Body of pancreas (tissue), 4 donors: ENCODE results near the gene S1PR1. TPM values are rescaled to one million over a fixed set of nuclear protein-coding genes. Genes with fewer than 3 reads are reported as not detected.

Source experiments
- ATAC-seq: fragments of 150-250 bp; one replicate; pipeline ENCODE4 v1.9.1; 2016
- DNase-seq, 4 donors: peaks; one replicate each; pipeline ENCODE4 v3.0.0-alpha.2; 2019
- H3K27ac ChIP-seq, 4 donors: fragments of 200-600 bp; sonication (generic); 1 replicate in 3 of 4; 2 replicates in 1 of 4; pipeline versions ENCODE4 v1.5.1 to v1.6.1; 2016 to 2019; ENCODE audit warnings: mild to moderate bottlenecking in 1 of 4, mixed read lengths in 1 of 4, moderate library complexity in 1 of 4
- H3K27me3 ChIP-seq, 2 donors: fragments of 200-600 bp; sonication (generic); one replicate each; pipeline ENCODE4 v1.6.0; 2016; ENCODE audit warnings: mild to moderate bottlenecking in 1 of 2
- H3K36me3 ChIP-seq, 2 donors: fragments of 200-600 bp; sonication (generic); replicated peaks in 1 of 2; 2 replicates each; pipeline ENCODE4 v1.5.1; 2016; ENCODE audit warnings: low read depth in 2 of 2; ENCODE audit not compliant: insufficient read depth in 1 of 2
- H3K4me1 ChIP-seq: fragments of 200-600 bp; sonication (generic); one replicate; pipeline ENCODE4 v1.6.0; 2016
- H3K4me3 ChIP-seq, 2 donors: fragments of 200-600 bp; sonication (generic); 1 replicate in 1 of 2; 2 replicates in 1 of 2; pipeline ENCODE4 v1.5.1; 2016 to 2019
- H3K9me3 ChIP-seq, 3 donors: fragments of 200-600 bp; sonication (generic); 1 replicate in 2 of 3; 2 replicates in 1 of 3; pipeline ENCODE4 v1.5.1; 2016
- CTCF ChIP-seq, 7 experiments: fragments of 450-650 bp in 4 of 7; fragments of 200-600 bp in 3 of 7; sonication (generic) in 3 of 7; IDR thresholded peaks; one replicate each; pipeline ENCODE4 v1.5.1; 2016 to 2019; ENCODE audit warnings: antibody characterized with exemption in 7 of 7
- POLR2A ChIP-seq, 3 donors: fragments of 450-650 bp; IDR thresholded peaks; one replicate each; pipeline ENCODE4 v1.6.1; 2016; ENCODE audit warnings: antibody characterized with exemption in 3 of 3, mild to moderate bottlenecking in 2 of 3
- WGBS, 2 donors: methylation state at CpG; one replicate each; pipeline ENCODE4 v1.1.5; 2017; 5-methylcytosine and 5-hydroxymethylcytosine counted together
- intact Hi-C: fragments of 100-400 bp; cut with DNase I; formaldehyde crosslinking; loops from one replicate; pipeline ENCODE4 v1.15.1; 2023
- total RNA-seq, 2 donors: library from RNA; depleted of rRNA; stranded (reverse); fragments of >200 nt; gene quantifications; one replicate each; pipeline ENCODE4 v1.1.0, GENCODE V29; 2016

Gene S1PR1
- total RNA-seq, 2 donors from 2014 or later, result 10.1 to 11.5 TPM

DNA sequence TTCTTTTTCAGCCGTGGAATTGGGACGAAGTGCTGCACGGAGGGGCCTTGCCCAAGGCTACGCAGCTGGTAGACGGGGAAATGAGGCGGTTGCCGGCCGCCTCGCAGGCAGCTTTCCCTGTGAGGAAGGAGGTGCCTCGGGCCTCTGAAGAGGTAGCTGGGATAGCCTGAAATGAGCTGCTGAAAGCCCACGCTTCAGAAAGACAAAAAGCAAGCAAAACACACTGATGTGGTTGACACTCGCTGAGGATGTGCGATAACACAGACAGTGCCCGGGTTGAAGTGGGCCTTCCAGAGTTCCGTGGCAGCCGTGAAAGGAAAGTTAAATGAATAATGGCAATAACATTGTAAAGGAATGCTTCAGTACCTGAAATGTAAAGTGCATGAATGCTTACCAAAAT is 47.2 kb downstream of the S1PR1 start:
- H3K36me3 ChIP-seq, result no peaks in the 10 kb centered on the region
- no peaks in the 10 kb centered on the region for H3K4me1 ChIP-seq
- no peaks in the 10 kb centered on the region for H3K9me3 ChIP-seq
- no peak for ATAC-seq
- TF ChIP-seq CTCF (IDR thresholded peaks at IDR 0.05), result no peak
- TF ChIP-seq POLR2A (IDR thresholded peaks at IDR 0.05), result no peak
- no peaks in the 10 kb centered on the region for H3K27me3 ChIP-seq
- intact Hi-C loops, result loop anchor here (10.0 kb wide), 1 partner anchor 359 kb away; no protein-coding TSS in a partner anchor
- DNase-seq, result no peak
- no peak overlapping the region for H3K4me3 ChIP-seq
- 55 to 67% methylated on average over 16 of the region's 16 CpGs for WGBS, 2 donors
- H3K27ac ChIP-seq, result no peak overlapping the region

DNA sequence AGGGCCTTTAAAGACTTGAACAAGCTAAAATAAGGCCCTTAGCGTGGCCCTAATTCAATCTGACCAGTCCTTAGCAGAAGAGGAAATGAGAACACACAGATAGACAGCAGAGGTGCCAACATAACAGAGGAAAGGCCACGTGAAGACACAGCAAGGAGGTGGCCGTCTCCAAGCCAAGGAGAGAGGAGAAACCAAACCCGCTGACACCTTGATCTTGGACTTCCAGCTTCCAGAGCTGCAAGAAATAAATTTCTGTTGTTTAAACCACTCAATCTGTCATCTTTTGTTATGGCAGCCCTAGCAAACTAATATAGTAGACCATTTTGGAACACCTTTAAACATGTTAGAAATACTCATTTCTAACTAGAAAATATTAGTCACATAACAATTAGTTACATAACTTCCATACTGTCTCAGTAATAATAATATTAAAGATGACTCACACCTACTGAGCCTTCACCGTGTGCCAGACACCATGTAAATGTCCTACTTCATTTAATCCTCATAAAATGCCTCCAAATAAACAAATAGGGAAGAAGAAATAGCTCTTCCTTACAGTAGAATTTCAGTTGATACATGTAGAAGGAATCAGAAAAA is 47.9 kb downstream of the S1PR1 start:
- no peaks in the 10 kb centered on the region for H3K36me3 ChIP-seq
- H3K4me1 ChIP-seq, result no peaks in the 10 kb centered on the region
- H3K27ac ChIP-seq, result no peak overlapping the region
- H3K27me3 ChIP-seq, result no peaks in the 10 kb centered on the region
- intact Hi-C loops, result loop anchor here (10.0 kb wide), 1 partner anchor 360 kb away; no protein-coding TSS in a partner anchor
- H3K4me3 ChIP-seq, result no peak overlapping the region
- H3K9me3 ChIP-seq, result no peaks in the 10 kb centered on the region
- 74 to 85% methylated on average over 5 of the region's 5 CpGs for WGBS, 2 donors
- ATAC-seq (no peak), DNase-seq (no peak)
- TF ChIP-seq POLR2A (IDR thresholded peaks at IDR 0.05) (no peak), CTCF (IDR thresholded peaks at IDR 0.05) (no peak)

DNA sequence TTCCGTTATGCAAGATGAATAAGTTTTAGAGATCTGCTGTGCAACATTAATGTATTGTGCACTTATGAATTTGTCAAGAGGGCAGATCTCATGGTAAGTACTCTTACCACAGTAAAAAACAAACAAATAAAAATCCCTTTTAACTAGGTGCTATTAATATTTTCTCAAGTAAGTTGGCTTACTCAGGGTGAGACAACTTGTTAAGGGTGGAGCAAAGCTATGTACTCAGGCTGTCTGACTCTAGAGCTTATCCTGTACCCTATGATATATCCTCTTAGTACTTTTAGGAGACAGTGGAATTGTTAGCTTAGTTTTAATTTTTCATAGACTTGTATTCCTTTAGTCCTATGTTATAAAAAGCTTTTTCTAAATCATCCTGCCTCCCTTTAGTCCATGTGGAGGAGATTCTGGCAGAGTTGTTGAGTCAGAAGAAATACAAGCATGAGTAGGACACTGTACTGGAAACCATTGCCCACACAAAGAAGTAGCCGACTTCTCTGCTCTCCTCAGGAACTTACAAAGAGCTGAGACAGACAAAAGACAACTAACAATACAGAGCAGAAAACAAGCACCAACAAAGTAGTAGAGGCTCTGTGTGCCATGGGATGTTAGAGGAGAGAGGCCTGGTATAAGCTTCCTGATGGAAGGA is 49.2 kb downstream of the S1PR1 start:
- H3K27ac ChIP-seq, result no peak overlapping the region
- DNase-seq (no peak), ATAC-seq (no peak)
- 63 to 72% methylated on average over 2 of the region's 2 CpGs for WGBS, 2 donors
- intact Hi-C loops, result loop anchor here (10.0 kb wide), 1 partner anchor 361 kb away; no protein-coding TSS in a partner anchor
- H3K27me3 ChIP-seq, result no peaks in the 10 kb centered on the region
- no peaks in the 10 kb centered on the region for H3K4me1 ChIP-seq
- no peaks in the 10 kb centered on the region for H3K9me3 ChIP-seq
- TF ChIP-seq POLR2A (IDR thresholded peaks at IDR 0.05) (no peak), CTCF (IDR thresholded peaks at IDR 0.05) (no peak)
- H3K36me3 ChIP-seq, result no peaks in the 10 kb centered on the region
- no peak overlapping the region for H3K4me3 ChIP-seq

- peak; percentile 85 for ATAC-seq
- peak; percentile 58 to 99 (median 82) for TF ChIP-seq CTCF (IDR thresholded peaks at IDR 0.05)
- no peak for TF ChIP-seq POLR2A (IDR thresholded peaks at IDR 0.05)
- WGBS, 2 donors, result 9 to 23% methylated on average over 4 of the region's 4 CpGs
- H3K36me3 ChIP-seq, result no peaks in the 10 kb centered on the region
- no peaks in the 10 kb centered on the region for H3K9me3 ChIP-seq
- no peaks in the 10 kb centered on the region for H3K4me1 ChIP-seq
- H3K4me3 ChIP-seq, result no peak overlapping the region
- peak overlapping the region in 1 of 4 donors; percentile 13 for H3K27ac ChIP-seq
- H3K27me3 ChIP-seq, result no peaks in the 10 kb centered on the region
- peak; percentile 62 to 80 (median 74) for DNase-seq
- intact Hi-C loops, result loop anchor here (10.0 kb wide), 1 partner anchor 364 kb away; no protein-coding TSS in a partner anchor
Measured at GRCh38 chr1:101288491-101288944, 51.7 kb downstream of the S1PR1 start.
